Activated CD4-positive, alpha-beta T cell treated with anti-CD3 and anti-CD28 coated beads, Interleukin-2, amount 50 U/mL, for 16 hours (primary cell): ENCODE results near the gene EIF1B.
A peak's percentile ranks its signal among the peaks of the same experiment; 100 is the strongest.
"Not testable (repeated sequence)": the region's sequence is repeated elsewhere in the genome, so short reads cannot be mapped to it uniquely, and the experiment has no call there.

Experiments used
- DNase-seq: peaks from one replicate; pipeline ENCODE4 v3.0.0-alpha.2; 2020

The EIF1B gene

DNA sequence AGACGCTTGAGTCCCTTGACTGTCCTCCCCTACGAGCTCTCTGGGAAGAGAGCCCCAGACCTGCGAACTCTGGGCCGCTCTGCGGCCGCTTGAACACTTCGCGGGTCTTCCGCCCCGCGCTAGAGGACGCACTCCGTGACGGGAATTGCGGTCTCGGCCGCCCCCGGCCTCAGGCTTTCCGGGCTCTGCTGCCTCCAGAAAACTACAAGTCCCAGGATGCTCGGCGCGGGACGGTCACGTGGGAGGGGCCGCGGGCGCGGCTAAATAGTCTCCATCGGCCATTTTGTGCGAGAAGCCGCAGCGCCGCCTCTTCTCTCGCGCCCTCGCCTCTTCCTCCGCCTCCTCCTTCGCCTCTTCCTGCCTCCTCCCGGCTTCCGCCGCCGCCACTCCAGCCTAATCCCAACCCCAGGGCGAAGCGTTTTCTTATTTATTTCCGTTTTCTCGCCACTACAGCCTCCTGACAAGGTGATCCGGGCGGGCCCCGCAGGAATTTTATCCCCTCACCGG lies at the start of gene EIF1B:
Gene EIF1B, plus strand, starts transcription at position 290 of the 507 bp plus-strand sequence. CDS start 235 bp downstream, outside the sequence.
- peak; percentile 98 for DNase-seq

DNA sequence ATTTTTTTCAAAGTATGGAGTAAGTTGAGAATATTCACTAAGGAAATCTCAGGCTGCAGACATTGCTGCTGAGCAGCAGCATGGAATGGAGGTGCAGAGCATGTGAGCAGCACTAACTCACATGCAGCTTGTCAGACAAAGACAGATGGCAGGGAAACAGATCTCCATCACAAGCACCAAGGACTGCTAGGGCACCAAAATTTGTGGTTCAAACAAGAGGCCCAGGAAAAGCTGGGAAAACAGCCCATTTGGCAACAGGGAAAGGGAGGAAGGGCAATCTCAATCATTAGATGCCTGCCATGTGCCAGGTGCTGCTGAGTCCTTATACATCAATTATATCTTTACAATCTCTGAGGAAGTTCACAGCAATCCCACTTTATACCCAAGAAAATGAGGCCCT lies 47.2 kb upstream of the EIF1B start:
- no peak for DNase-seq

DNA sequence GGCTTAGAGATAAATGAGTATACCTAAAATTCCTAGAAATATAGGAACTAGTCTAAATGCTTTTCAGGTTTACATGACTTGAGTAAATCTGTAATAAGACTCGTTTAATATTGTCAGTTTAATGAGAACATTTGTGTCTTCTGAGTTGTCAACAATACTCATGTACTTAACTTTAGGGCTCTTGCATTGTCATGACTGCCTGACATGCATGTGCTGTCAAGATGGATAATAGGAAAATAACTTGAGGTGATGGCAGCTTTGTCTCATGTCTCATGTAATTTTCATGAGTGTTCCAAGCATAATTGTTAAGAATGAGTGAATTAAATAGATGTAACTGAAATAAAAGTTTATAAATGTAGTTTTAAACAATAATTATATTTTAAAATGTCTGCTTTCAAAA lies 45.1 kb upstream of the EIF1B start:
- no peak for DNase-seq

DNA sequence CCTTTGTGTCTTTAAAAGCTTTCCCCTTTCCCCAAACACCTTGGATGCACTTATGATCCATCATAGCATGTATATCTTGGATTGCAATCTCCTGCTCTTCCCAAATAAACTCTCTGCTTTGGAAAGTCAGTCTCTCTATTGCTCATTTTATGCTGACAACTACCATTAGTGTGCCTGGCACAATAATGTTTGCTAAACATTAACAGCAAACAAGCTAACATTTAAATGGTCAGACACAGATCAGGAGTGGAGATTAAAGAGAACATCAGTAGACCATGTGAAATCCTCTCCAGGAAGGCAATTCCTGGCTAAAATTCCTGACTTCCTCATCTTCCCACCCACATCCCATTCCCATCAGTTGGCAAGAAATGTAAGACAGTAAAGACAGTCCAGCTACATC lies 44.3 kb upstream of the EIF1B start:
- DNase-seq, result no peak

DNA sequence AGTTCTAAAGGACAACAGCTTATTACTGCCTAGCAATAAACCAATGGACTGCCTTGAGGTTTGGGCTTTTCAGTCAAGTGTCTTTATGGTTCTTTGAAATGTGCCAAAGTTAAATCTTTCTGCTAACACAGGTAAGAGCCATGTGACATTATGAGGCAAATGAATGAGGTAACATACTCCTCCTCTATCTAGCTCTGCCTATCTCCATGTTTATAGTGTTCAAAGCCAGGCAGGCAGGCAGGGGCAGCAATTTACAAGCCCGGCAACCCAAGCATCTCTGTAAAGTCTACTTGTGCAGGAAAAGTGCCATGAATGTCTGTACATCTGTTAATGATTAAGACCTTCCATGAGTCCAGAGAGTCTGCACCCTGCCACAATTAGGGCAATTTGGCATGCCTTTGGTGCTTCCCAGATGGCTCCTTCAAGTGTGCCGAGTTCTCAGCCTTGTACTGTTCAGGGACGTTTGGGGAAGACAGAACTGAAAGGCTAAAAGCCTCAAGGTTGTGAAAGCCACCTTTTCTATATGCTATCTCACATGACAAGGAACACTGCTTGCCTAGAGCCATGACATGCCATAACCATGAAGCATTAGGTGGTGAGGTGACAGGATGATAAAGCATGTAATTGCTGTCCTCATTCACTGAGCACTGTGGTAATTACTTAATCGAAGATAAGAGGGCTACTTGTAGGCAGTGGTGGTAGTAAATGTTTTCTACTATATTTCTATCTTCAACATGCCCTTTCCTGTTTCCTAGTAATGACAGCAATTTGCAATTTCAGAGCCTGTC lies 41.4 kb upstream of the EIF1B start:
- DNase-seq, result no peak

DNA sequence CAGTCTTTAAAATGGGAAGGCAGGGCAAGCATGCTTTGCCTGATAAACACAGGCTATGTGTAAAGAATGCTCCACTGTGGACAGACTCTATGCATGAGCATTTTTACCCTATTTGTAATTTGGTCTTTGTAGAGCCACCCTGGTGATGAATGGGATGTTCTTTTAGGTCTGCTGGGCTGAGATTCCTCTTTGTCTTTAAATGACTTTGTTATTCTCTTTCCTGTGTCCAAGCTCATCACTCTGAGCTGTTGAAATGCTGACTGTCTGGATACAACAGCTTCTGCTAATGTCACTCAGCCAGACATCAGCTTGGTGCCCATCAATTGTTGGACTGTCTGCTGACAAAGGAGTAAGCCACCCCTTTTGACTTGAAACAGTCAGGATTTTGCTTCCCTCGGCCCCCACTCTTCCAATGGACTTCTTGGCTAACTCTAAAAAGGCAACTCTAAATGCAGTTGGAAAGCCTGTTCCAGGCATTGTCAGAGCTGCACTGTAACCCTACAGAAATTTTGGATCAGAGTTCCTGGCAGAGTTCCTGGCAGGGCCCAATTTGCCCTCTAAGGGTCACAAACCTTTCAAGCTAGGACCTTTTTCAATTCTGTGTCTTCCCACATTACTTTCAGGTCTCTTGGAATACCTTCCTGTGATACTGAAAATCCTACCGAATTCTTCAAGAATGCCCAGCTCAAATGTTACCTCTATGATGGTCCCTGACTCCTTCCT lies 40.5 kb upstream of the EIF1B start:
- DNase-seq, result no peak

DNA sequence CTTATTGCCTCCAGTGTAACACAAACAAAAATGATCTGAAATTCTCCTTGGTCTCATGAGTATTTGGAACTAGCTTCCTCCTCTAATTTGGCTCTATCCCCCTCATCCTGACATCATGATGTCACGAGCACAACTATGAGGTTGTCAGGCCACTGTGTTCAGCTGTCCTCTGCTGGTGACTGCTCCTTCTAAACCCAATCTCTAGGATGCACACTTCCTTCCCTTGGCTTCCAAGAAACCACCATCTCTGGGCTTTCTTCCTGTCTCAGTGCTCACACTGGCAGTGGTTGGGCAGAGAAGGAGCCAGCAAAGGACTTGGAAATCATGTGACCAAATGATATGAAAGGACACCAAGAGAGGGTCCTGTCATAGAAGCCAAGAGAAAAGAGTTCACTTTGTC lies 30.7 kb upstream of the EIF1B start:
- DNase-seq, result no peak

DNA sequence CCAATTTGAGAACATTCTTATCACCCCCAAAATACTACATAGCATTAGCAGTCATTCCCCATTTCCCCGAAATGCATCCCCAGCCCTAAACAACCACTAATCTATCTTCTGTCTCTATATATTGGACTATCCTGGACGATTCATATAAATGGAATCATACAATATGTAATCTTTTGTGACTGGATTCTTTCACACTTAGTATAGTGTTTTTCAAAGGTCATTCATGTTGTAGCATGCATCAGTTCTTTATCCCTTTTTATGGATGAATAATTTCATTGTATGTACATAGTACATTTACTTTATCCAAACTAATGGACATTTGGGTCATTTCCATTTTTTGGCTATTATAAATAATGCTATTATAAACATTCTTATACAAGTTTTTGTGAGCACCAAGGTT lies 27.5 kb upstream of the EIF1B start:
- DNase-seq, result no peak

DNA sequence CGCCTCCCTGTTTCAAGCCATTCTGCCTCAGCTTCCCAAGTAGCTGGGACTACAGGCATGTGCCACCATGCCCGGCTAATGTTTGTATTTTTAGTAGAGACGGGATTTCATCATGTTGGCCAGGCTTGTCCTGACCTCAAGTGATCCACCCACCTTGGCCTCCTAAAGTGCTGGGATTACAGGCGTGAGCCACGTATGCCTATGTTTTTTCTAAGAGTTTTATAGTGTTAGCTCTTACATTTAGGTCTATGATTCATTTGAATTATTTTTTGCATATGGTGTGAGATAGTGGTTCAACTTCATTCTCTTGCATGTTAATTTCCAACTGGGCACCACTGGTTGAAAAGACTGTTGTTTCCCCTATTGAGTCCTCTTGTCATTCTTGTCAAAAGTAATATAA lies 26.4 kb upstream of the EIF1B start:
- not testable (repeated sequence) for DNase-seq

DNA sequence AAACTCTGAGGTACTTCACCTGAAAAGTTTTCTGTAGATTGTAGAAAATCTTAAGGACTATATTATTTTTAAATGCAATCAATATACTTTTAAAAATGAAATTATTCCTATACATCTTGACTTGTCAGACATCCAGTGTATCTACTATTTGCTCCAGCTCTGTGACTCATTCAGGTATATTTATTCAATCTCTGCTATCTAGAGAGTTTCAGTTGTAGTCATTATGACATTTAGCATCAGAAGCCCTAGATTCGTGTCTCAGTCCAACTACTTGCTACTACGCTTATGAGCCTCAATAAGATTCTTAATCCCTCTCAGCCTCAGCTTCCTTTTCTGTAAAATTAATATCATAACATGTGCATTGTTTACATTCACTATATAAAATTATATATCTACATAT lies 22.3 kb upstream of the EIF1B start:
- peak; percentile 24 for DNase-seq

DNA sequence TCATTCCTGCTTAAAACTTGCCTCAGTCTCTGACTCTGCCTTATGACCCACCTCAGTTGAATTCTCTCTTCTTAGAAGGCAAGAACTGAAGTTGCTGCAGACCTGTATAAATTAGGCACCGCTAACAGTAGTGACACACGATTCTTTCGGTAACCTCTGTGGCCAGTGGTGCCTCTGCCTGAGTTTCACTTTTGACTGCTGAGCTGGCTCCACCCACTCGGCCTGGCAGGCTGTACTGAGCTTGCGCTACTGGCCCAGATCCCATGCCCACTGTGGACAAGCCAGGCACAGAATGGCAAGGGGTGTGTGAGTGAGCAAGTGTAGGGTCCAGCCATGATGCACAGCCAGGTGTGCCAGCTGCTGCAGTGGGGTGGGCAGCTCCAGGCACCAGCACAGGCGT lies 19.1 kb upstream of the EIF1B start:
- DNase-seq, result no peak

DNA sequence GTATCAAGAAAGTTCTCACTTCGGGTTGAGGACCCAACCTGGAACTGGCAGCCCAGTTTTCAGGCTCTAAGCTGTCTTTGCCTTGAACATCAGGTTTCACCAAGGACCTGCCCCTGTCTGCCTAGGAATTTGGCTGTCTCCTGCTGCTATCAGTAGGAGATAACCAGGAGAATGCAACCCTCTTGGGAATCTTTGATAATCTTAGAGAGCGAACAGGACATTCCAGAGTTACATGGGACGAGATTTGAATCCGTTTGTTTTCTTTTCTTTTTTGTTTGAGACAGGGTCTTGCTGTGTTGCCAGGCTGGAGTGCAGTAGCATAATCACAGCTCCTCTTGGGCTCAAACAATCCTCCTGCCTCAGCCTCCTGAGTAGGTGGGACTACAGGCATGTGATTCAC lies 18.0 kb upstream of the EIF1B start:
- no peak for DNase-seq

DNA sequence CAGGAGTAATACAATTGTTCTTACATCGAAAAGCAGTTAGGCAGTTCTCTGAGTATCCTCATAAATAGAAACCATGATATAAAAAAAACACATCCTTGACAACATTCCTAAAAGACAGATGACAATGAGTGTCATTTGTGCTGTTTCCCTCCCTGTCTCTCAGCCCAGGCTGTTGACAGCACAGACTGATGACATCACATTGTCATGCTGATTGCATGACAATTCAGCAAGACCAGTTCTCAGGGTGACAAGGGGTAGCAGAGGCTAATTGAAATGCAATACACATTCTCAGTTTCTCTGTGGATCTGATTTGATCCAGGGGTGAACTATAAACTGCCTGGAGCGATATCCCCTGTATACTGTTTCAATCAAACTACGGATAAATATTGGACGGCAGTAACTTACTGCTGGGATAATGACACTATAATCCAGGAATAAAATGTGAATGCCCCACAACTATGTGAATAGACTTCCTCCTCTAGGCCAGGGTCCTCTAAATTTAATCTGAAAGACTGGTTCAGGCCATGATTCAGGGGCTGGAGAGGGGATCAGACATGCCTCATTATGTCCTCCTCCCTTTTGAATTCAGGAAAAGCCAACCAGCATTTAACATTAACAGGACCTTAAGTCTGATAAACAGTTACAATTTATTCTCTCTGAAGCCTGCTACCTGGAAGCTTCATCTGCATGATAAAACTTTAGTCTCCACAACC lies 16.7 kb upstream of the EIF1B start:
- no peak for DNase-seq

DNA sequence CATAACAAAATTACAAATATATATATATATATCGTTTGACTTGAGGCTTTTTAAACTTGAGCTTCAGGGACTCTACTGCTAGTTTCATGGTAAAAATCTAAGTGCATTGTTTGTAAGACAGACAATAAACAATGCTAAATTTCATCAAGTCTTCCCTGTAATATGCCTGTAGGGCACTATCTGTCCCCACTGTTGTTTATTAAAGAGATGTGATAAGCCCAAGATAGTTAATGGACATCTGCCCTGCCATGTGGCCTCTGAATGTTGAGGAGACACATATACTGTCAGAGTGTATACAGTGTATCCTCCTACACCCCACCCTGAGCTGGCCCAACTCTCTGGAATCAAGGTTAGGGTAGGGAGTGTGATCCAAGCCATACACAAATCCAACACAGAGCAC lies 15.1 kb upstream of the EIF1B start:
- DNase-seq, result no peak

DNA sequence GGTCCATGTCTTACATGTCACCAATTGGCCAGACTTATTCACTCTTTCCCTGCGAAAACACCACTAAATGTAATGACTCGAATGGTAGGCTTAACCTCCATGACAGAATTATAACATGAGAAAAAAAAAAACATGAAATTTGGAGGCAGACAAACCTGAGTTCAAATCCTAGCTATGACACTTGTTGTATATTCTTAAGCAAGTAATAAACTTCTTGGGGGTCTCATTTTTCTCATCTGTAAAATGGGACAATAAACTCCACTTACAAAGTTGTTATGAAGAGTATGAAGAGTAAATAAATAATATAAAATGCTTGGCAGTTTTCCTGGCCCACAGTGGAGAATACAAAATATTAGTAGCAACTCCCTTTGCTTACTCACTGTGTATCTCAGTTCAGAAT lies 11.4 kb upstream of the EIF1B start:
- DNase-seq, result no peak

DNA sequence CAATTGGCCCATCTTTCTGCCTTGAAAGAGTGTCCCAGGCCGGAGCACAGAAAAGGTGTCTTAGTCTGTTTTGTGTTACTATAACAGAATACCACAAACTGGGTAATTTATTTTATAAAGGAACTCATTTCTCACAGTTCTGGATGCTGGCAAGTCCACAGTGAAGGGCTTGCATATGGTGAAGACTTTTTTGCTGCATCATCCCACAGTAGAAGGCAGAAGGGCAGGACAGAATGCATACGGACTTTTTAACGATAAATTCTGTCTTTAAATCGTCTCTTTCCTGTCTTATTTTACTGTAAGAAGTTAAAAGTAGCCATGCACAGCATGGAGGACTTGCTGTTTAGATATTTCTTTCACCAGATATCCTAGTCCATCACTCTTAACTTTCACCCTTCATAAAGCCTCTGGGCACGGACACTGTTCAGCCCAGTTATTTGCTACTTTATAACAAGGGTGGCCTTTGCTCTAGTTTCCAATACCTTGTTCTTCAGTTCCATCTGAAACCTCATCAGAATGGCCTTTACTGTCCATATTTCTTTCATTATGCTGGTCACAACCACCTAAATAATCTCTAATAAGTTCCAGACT lies 10.3 kb upstream of the EIF1B start:
- no peak for DNase-seq

DNA sequence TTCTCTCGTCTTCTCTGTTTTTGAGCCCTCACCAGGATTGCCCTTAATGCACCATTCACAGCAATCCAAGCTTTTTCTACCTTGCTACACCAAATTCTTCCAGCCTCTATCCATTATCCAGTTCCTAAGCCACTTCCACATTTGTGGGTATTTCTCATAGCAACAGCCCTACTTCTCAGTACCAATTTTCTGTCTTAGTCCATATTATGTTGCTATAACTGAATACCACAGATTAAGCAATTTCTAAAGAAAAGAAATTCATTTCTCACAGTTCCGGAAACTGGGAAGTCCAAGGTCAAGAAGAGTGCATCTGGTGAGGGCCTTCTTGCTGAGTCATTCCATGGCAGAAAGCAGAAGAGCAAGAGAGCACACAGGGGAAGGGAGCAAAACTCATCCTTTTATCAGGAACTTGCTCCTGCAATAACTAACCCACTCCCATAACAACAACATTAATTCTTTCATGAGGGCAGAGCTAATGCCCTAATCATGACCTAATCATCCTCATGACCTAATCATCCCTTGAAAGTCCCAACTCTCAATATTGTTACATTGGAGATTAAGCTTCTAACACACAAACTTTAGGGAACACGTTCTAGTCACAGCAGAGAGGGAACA lies 9.7 kb upstream of the EIF1B start:
- DNase-seq, result no peak

DNA sequence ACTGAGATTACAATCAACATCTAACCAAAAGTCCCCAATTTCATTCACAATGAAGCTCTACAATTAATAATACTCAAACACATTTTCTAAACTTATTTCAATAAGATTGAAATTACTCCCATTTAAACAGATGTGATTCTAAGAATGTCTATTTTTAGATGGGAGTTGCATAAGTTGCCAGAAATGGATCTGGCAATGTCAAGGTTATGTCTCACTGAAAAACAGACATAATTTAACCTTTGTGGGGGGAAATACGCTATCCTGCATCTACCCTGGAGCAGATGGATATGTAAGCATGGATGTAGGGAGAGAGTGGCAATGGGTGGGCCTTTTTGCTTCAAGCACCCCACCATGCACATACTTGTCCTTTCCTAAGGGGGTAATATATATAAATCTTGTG lies 6.7 kb upstream of the EIF1B start:
- DNase-seq, result no peak

DNA sequence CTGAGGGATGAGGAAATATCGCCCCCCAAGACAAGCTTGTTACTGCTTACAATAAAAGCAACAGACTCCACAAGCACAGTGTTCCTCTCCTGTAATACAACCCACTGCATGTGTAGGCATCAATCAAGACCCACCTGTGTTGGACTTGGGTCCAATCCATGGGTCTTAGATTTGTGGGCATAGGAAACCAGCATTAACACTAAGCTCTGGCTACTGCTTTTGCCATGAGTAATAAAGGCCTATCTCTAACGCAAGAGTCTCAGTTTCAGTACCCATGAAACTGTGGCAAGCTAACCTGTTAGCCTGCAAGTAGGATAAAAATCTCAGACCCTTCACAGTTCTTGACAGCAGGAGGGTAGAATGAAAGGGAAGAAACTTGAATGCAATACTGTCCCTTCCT lies 5.2 kb upstream of the EIF1B start:
- DNase-seq, result no peak

DNA sequence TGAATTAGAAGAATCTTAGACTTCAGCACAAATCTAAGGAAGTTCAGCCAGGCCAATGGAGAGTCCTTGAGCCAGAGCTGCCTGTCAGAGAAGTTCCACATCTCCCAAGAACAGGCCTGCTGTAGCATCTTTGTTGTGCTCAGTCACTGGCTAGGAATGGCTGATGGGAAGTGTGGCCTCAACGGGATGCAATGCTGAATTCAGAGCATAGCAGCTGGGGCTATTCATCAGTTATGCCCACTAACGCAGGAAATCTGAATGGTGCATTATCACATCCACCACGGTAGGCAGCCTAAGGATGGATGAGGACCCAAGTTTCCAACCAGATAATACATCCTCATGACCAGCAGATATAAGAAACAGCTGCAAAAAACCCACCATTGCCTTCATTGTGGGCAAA lies 3.2 kb upstream of the EIF1B start:
- no peak for DNase-seq

DNA sequence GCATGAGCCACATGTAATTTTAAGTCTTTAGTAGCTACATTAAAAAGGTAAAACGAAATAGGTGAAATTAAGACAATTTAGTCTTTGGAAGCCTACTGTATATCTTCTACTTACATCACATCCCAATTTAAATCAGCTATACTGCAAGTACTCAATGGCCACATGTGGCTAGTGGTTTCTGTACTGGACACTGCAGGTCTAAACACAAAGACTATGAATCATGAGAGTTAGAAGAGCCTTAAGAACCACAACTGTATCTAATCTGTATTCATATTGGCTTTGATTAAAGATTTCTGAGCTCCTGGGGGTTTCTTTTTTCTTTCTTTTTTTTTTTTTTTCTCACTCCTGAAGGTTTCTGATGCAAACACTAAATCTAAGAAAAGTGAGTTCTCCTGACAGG lies 2.3 kb upstream of the EIF1B start:
- DNase-seq, result no peak

DNA sequence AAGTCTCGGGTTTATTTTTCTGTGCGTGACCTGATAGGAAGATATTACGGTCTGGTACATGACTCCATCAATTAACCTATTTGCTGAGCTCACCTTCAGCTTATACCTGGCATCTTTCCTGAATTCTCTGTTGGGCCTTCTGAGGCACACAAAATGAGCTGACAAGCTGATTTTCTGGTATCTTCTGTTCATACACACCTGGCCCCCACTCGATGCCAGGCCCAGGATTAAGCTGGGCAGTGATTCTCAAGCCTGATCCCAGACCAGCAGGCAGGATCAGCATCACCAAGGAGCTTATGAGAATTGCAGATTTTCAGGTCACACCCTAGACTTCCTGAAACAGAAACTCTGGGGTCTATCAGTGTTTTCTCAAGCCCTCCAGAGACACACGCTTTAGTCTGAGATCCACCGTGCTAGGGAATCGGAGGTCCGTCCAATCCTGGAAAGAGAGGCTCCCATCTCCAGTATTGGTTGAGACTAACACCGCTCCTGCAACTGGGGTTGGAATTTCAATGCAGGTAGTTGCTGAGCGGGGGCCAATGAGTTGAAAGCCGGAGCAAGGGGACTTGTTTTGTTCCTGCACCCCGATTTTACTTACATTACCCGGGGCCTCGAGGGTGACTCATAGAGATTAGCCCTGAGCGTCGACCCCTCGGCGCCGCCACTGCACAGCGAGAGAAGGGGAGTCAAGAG lies 636 bp upstream of the EIF1B start:
- DNase-seq, result no peak
